ENCODE results near the gene CSGALNACT2. TPM values are rescaled to one million over a fixed set of nuclear protein-coding genes. Genes with fewer than 3 reads are reported as not detected.

CSGALNACT2 gene
- total RNA-seq, 1 experiment from 2014 or later, result 7.9 TPM

- H3K27ac ChIP-seq, result no peak overlapping the region
- no peaks in the 10 kb centered on the region for H3K9me3 ChIP-seq (replicated peaks)
- no peak for DNase-seq
- H3K36me3 ChIP-seq, result no peaks in the 10 kb centered on the region
- no peaks in the 10 kb centered on the region for H3K4me1 ChIP-seq
- no peaks in the 10 kb centered on the region for H3K27me3 ChIP-seq
- no peak overlapping the region for H3K4me3 ChIP-seq
Measured at GRCh38 chr10:43192884-43193283, 54.6 kb downstream of the CSGALNACT2 start.

DNA sequence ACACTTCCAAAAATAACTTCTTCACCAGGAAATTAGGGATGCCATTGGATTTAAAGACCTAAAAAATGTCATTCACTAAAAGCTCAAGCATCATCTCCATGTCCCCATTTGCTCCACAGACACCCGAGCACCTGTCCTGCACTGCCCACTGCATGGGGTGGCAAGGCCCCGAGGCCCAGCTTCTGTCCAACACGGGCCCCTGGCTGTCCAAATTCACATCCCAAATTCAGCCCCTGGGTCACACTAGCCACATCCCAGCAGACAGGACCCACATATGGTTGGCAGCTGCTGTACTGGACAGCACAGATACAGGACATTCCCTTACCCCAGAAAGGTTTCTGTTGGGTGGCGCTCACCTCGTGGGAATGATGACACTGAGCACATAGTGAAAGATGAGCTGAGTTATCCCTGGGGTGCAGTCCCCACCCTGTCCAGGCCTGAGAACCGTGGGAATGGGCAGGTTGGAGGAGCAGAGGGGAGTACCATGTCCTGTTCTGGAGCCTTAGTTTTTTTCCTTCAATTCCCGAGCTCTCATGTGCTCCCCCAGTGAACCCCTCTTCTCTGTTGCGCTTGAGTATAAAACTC is 55.3 kb downstream of the CSGALNACT2 start:
- H3K27ac ChIP-seq, result no peak overlapping the region
- H3K36me3 ChIP-seq, result no peaks in the 10 kb centered on the region
- no peaks in the 10 kb centered on the region for H3K27me3 ChIP-seq
- H3K9me3 ChIP-seq (replicated peaks), result no peaks in the 10 kb centered on the region
- H3K4me3 ChIP-seq, result no peak overlapping the region
- H3K4me1 ChIP-seq, result no peaks in the 10 kb centered on the region
- no peak for DNase-seq

- Histone ChIP-seq H3K4me1 (no peaks in the 10 kb centered on the region), H3K27ac (no peak overlapping the region), H3K36me3 (no peaks in the 10 kb centered on the region), H3K4me3 (no peak overlapping the region), H3K27me3 (no peaks in the 10 kb centered on the region), H3K9me3 (replicated peaks) (no peaks in the 10 kb centered on the region)
- DNase-seq, result no peak
Measured at GRCh38 chr10:43194266-43194665, 56.0 kb downstream of the CSGALNACT2 start.

DNA sequence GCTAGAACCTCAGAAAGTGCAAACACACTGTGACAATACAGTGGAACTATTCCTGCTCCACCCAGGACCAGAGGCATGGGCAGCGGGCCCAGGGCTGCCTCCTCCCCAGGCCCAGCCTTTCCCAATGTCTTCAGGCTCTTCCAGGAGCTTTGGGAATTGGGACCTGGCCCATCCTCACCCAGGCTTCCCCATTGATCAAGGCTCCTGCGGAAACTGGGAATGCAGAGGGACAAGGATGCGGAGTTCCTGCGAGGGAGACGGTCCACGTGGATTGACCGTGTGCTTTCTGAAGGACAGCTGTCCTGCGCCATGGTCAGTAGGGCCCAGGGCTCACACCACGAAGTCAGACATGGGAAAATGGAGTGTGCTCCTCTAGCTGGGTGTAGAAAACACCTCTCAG is 56.6 kb downstream of the CSGALNACT2 start:
- Histone ChIP-seq H3K27ac (no peak overlapping the region), H3K4me3 (no peak overlapping the region), H3K36me3 (no peaks in the 10 kb centered on the region), H3K27me3 (no peaks in the 10 kb centered on the region), H3K4me1 (no peaks in the 10 kb centered on the region), H3K9me3 (replicated peaks) (no peaks in the 10 kb centered on the region)
- no peak for DNase-seq

DNA sequence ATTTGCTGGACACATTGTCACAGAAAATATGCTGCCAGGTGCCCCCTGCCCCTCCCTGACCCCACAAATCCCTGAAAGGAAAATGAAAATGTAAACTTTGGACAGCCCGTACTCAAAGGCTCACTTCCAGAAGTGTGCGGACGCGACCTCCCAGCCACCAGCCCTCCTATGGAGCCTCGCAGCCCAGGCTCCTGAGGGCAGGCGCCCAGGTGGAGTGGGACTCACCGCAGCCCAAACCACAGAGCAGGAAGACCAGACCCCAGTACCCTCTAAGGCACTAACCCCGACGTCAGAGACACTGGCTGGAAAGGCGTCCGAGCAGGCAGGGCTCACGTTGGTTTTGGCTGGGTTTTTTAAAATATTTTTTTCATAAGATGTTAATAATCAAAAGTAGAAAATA is 57.3 kb downstream of the CSGALNACT2 start:
- Histone ChIP-seq H3K36me3 (no peaks in the 10 kb centered on the region), H3K4me3 (no peak overlapping the region), H3K9me3 (replicated peaks) (no peaks in the 10 kb centered on the region), H3K4me1 (no peaks in the 10 kb centered on the region), H3K27ac (no peak overlapping the region), H3K27me3 (no peaks in the 10 kb centered on the region)
- DNase-seq, result no peak

GRCh38 chr10:43196131-43196980 is 58.1 kb downstream of the CSGALNACT2 start:
- Histone ChIP-seq H3K36me3 (no peaks in the 10 kb centered on the region), H3K9me3 (replicated peaks) (no peaks in the 10 kb centered on the region), H3K27me3 (no peaks in the 10 kb centered on the region), H3K4me1 (no peaks in the 10 kb centered on the region), H3K27ac (no peak overlapping the region), H3K4me3 (no peak overlapping the region)
- DNase-seq, result no peak

GRCh38 chr10:43196981-43197833 is 59.0 kb downstream of the CSGALNACT2 start:
- Histone ChIP-seq H3K9me3 (replicated peaks) (no peaks in the 10 kb centered on the region), H3K4me3 (no peak overlapping the region), H3K4me1 (no peaks in the 10 kb centered on the region), H3K27ac (no peak overlapping the region), H3K36me3 (no peaks in the 10 kb centered on the region), H3K27me3 (no peaks in the 10 kb centered on the region)
- DNase-seq, result no peak

DNA sequence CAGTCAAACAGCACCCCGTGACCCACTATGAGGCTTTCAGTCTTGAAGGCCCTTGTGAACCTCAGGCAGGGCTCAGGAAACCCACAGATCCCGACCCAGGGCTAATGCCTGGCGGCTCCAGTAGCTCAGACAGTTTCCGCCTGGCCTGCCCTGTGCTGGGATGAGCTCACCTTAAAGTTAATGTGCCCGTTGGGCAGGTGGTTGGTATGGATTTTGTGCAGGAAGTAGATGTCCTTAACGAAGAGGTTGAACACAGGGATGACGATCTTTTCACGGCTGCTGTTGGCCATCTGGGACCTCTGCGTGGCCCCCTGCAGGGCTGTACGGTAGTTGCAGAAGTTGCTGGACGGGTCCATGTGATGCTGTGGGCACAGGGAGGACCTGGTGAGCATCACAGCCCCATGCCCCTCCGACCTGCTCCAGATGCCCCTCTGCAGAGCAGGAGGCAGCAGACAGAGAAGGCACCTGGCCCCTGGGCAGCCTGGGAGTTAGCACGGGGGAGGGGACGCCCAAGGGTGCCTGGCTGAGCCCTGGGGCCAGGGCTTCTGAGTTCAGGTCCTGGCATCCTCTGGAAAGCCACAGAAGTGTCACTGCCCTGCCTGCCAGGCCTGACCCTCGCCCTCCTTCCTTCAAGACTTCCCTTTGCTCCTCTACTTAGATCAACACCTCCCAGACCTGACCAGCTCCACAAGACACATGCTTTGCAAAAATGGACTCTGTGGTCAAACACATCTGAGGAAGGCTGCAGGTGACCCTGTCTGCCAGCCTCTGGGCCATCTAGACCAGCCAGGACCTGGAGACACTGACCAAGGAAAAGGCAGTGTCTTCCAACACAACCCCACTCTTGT is 59.8 kb downstream of the CSGALNACT2 start:
- DNase-seq, result peak in 1 of 2 experiments; percentile 9
- no peak overlapping the region for H3K4me3 ChIP-seq
- H3K36me3 ChIP-seq, result no peaks in the 10 kb centered on the region
- H3K9me3 ChIP-seq (replicated peaks), result no peaks in the 10 kb centered on the region
- no peak overlapping the region for H3K27ac ChIP-seq
- no peaks in the 10 kb centered on the region for H3K4me1 ChIP-seq
- no peaks in the 10 kb centered on the region for H3K27me3 ChIP-seq

DNA sequence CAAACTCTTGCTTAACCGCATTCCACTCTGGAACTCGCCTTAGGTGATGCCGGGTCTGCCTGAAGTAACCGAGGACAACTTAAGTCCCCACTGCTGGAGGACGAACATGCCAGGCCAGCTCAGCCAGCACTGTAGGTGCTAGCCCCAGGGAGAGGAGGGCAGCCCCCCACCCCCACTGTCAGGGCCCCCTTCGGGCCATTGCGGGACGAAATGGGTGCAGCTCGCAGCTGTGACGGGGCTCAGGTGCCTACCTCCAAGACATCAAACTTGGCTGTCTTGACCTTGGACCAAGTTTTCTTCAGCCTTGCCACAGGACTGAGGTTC is 60.4 kb downstream of the CSGALNACT2 start:
- no peaks in the 10 kb centered on the region for H3K4me1 ChIP-seq

GRCh38 chr10:43199088-43199683 is 60.9 kb downstream of the CSGALNACT2 start:
- no peaks in the 10 kb centered on the region for H3K27me3 ChIP-seq
- no peaks in the 10 kb centered on the region for H3K9me3 ChIP-seq (replicated peaks)
- no peak overlapping the region for H3K27ac ChIP-seq
- no peak overlapping the region for H3K4me3 ChIP-seq
- H3K4me1 ChIP-seq, result no peaks in the 10 kb centered on the region
- H3K36me3 ChIP-seq, result no peaks in the 10 kb centered on the region
- no peak for DNase-seq

More for the DNA sequence above, 60.4 kb downstream of the CSGALNACT2 start:
- Histone ChIP-seq H3K4me3 (no peak overlapping the region), H3K9me3 (replicated peaks) (no peaks in the 10 kb centered on the region), H3K27me3 (no peaks in the 10 kb centered on the region), H3K27ac (no peak overlapping the region), H3K36me3 (no peaks in the 10 kb centered on the region)
- no peak for DNase-seq

- H3K36me3 ChIP-seq, result no peaks in the 10 kb centered on the region
- no peak overlapping the region for H3K4me3 ChIP-seq
- H3K27me3 ChIP-seq, result no peaks in the 10 kb centered on the region
- no peaks in the 10 kb centered on the region for H3K9me3 ChIP-seq (replicated peaks)
- no peaks in the 10 kb centered on the region for H3K4me1 ChIP-seq
- no peak overlapping the region for H3K27ac ChIP-seq
- no peak for DNase-seq
Measured at GRCh38 chr10:43199684-43200537, 61.7 kb downstream of the CSGALNACT2 start.

DNA sequence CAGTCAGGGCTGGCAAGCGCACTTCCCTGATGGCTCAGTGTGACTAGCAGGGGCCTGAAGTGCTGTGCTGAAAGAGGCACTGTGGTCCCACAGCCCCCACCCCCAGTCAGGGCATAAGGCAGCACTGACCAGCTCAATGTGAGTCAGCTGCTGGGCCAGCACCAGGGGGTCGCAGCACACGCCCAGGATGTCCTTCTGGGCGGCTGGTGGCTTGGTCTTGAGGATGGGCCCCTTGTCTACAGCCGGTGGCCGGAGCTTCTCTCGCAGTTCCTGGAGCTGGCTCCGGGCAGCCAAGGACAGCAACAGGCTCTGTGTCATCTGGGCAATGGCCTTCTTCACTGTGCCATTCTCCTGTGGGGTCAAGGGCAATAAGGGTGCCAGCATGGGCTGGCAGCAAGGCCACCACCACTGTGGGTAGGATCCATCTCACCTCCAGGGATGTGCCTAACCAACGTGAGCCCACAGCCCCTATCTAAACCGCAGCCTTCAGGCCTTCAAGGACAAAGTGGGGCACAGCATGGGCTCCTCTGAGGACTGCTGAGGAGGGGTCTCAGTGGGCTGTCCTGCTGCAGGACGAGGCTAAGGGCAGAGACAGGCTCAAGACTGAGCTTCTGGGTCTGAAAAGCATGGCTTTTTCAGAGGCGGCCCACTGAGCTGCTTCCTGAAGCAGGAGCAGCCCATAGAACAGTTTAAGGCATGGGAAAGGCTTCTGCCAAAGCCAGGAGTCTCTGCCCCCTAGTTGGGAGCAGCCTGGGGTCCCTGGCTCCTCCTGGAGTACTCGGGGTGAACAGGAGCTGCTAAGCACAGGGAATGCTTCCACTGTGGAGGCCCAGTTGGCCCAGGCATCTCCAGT is 62.5 kb downstream of the CSGALNACT2 start:
- no peak overlapping the region for H3K4me3 ChIP-seq
- no peaks in the 10 kb centered on the region for H3K27me3 ChIP-seq
- no peaks in the 10 kb centered on the region for H3K36me3 ChIP-seq
- H3K9me3 ChIP-seq (replicated peaks), result no peaks in the 10 kb centered on the region
- no peaks in the 10 kb centered on the region for H3K4me1 ChIP-seq
- H3K27ac ChIP-seq, result no peak overlapping the region
- DNase-seq, result no peak

Data from SJCRH30 (cell line).